ENCODE data around the gene PLEKHG5.
"Not testable (repeated sequence)": the region's sequence is repeated elsewhere in the genome, so short reads cannot be mapped to it uniquely, and the experiment has no call there.

The PLEKHG5 gene

GRCh38 chr1:6446665-6447015 is 44.8 kb downstream of the PLEKHG5 start:
- no peak for DNase-seq (ENCODE audit: low spot score)

- not testable (repeated sequence) for DNase-seq (ENCODE audit: low spot score)
Observed at GRCh38 chr1:6445929-6446328, 45.5 kb downstream of the PLEKHG5 start.

DNA sequence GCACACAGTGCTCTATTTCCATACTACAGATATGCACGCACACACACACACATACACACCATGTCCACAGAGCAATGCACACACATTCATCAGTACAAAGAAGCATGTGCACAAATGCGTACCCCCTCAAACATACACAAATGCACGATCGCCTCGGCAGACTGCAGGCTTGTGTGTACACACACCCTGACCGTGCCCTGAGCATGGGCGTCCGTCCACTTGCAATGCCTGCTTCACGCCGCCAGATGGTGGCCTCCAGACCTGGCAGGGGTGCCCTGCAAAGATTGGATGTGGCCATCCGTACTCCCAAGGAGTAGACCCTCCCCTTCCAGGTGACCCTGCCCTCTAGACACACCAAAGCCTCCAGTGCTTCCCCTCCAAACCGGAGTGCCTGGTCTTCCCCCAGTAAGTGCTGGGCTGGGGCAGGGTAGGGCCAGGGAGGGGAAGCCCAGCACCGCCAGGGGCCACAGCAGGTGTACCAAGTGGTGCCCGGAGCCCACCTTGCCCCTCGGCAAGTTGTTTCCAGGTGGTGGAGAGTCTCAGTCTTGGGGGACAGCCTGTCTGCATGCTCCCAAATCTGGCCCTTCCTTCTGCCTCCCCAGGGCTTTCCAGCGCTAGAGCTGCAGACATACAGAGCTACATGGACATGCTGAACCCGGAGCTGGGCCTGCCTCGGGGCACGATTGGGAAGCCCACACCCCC is 46.3 kb downstream of the PLEKHG5 start:
- peak; percentile 41 for DNase-seq (ENCODE audit: low spot score)

DNA sequence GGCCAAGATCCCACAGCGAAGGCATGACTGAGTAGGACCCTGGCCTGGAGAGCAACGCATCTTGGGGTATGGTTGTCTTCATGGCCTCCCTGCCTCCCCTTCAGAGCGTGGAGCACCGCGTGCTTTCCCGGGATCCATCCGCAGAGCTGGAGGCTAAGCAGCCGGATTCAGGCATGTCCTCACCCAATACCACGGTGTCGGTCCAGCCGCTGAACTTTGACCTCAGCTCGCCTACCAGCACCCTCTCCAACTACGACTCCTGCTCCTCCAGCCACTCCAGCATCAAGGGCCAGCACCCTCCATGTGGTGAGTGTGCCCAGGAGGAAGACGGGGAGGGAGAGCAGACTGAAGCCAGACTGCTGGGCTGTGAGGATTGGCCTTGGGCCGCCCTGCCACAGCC is 47.1 kb downstream of the PLEKHG5 start:
- no peak for DNase-seq (ENCODE audit: low spot score)

- no peak for DNase-seq (ENCODE audit: low spot score)
Observed at GRCh38 chr1:6443339-6444115, 47.9 kb downstream of the PLEKHG5 start.

DNA sequence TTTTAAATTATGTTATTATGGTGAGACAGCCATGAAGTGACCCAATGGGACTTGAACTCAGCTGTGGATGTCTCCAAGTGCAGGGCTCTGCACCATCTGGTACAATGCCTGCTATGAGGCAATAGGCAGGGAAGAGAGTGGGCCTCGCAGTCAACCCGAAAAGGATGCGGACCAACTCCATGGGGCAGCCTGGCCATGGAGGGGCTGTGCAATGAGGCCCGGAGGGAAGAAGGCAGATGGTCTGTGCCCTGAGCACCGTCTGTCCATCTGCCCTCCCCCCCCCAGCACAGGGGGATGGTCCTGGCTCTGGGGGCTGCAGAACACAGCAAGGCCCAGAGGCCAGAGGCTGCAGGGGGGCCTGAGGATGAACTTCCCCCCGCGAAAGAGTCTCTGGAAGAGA is 49.9 kb downstream of the PLEKHG5 start:
- no peak for DNase-seq (ENCODE audit: low spot score)

GRCh38 chr1:6440198-6441126 is 51.0 kb downstream of the PLEKHG5 start:
- DNase-seq (ENCODE audit: low spot score): peak; percentile 73

- DNase-seq (ENCODE audit: low spot score): peak; percentile 72
Observed at GRCh38 chr1:6438047-6438525, 53.4 kb downstream of the PLEKHG5 start.

GRCh38 chr1:6437012-6437700 is 54.3 kb downstream of the PLEKHG5 start:
- peak; percentile 86 for DNase-seq (ENCODE audit: low spot score)

- DNase-seq (ENCODE audit: low spot score): not testable (repeated sequence)
Observed at GRCh38 chr1:6436277-6436676, 55.2 kb downstream of the PLEKHG5 start.

- DNase-seq (ENCODE audit: low spot score): no peak
Observed at GRCh38 chr1:6435547-6435946, 55.9 kb downstream of the PLEKHG5 start.

- no peak for DNase-seq (ENCODE audit: low spot score)
Observed at GRCh38 chr1:6435129-6435528, 56.3 kb downstream of the PLEKHG5 start.

DNA sequence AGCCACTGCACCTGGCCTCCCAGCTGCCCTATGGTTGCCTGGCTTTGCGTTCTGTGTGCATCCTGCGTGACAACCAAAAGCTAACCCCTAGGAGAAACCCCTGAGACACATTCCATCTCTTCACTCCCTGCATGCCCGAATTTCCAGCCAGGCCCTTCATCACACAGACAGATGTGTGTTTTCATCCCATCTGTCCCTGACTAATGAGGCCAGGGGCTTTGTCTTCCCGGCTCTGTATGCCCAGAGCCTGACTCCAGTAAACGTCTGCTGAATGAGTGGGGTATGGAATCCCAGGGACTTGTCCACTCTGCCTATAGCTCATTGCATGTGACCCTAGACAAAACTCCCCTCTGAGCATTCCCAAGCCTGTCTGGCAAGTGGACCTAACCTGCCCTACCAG is 57.3 kb downstream of the PLEKHG5 start:
- DNase-seq (ENCODE audit: low spot score): no peak

DNA sequence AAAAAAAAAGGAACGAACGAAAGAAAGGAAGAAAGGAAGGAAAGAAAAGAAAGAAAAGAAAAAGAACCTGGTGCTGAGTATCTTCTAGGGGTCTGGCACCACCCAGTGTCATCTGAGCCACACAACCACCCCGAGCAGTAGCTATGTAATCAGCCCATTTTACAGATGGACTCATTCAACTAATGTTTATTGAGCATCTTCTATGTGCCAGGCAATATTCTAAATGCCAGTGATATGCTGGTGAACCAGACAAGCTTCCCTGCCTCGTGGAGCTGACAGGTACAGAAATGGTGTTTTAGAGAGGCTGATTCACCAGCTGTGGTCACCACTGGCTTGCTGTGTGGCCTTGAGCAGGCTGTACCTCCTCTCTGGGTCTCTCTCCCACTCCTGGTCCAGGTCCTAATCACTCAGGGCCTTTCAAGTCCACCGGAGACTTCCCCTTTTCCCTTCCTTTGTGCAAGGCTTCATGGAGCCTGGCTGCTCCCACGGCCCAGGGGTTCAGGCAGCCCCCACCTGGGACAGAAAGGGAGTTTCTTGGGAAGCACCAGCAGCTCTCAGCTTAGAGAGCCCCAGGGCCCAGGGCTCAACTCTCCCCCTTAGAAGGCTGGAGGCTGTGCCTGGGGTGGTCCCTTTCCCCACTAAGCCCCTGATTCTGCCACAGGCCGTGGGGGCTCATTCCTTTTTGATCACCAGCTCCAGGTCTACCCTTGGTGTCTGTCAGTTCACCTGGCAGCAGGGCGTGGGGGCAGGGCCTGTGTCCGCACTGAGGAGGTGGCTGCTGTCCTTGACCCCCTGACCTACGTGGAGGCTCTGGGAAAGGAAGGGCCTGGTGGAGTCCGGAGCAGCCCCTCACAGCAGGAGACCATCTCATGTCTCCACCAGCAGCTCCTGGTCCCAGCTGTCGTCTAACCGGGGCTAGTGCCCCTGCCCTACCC is 59.6 kb downstream of the PLEKHG5 start:
- not testable (repeated sequence) for DNase-seq (ENCODE audit: low spot score)

DNA sequence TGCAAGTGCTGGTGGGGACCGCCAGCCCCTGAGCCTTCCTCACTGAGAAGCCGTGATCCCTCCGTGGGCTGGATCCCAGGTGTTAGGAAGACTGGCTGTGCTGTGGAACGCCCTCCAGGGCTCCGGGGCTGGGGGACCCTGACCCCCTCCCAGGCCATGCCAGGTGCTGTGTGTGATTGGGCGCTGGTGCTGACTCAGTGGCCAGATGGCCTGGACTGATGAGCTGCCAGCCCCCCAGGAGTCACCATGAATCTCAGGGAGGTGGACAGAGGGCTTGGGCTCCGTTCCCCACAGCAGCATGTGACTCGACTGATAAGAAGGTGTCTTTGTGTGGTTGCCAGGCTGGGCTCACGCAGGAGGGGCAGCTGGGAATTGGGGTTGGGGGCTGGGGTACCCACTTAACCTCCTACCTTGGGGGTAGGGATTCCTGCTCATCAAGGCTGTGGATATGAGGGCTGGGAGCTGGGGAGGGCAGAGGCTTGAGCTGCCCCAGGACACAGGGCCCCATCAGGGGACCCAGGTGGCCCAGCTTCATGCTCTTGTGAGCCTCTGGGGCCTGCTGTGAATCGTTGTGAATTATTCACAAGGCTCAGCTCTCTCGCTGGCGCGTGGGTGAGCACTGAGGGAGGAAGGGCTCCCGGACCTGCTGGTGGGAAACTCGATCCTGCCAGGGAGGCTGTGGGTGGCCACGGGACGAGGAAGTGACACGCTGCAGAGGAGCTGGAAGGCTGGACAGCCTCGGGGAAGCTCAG is 61.6 kb downstream of the PLEKHG5 start:
- DNase-seq (ENCODE audit: low spot score): peak; percentile 27

GRCh38 chr1:6428453-6428852 is 63.0 kb downstream of the PLEKHG5 start:
- DNase-seq (ENCODE audit: low spot score): not testable (repeated sequence)

DNA sequence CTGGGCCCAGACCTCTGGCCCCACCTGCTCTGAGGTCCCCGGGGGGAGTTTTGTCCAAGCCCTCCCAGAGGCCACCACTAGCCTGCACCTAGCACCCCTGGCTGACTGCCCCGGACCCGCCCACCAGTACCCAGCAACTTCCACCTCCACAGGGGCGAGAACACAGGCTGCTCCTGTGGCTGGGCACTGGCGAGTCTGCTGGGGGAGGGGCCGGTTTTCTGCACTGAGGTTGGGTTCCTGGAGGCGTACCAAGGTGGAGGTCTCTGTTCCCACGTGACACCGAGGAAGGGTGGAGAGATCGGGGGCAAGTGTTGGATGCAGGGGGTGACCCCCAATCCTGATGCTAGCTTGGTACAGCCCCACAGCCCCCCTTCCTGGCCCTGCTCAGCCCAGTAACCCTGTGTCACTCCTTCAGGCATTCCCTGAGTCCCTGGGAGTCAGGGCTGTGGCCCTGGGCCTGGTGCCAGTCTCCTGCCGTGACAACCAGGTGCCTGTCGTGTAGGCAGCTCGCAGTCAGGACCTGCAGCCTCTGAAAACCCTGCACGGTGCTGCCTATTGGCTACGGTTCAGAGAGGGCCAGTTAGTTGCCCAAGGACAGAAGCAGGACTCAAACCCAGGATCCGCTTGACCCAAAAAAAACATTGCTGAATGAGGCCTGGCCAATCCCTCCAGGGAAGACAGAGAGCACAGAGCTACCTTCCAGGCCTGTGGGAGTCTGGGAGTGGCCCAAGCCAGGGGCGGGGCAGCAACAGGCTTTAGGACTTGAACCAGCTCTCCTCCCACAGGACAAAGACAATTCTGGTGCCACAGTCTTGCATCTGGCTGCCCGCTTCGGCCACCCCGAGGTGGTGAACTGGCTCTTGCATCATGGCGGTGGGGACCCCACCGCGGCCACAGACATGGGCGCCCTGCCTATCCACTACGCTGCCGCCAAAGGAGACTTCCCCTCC is 63.8 kb downstream of the PLEKHG5 start:
- peak; percentile 44 for DNase-seq (ENCODE audit: low spot score)

- DNase-seq (ENCODE audit: low spot score): no peak
Observed at GRCh38 chr1:6426972-6427350, 64.5 kb downstream of the PLEKHG5 start.
